ENCODE data around the gene C16orf96.
"Not testable (repeated sequence)": the region's sequence is repeated elsewhere in the genome, so short reads cannot be mapped to it uniquely, and the experiment has no call there.

Gene C16orf96

DNA sequence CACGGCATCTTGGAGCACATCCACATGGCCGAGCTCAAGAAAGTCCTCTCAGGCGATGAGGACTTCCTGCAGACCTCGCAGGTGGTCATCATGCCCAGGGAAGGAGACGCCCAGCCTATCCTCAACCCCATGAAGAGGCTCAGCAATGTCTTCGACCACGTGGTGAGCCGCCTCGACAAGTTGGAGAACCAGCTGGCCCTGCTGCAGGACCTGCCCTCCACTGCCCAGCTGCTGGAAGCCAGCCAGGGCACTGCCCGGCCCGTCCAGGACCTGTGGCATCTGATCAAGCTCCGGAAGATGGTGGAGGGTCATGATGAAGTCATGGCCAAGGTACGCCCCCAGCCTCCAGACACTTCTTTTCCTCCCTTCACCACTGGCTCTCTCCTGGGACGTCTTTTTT is 440 bp downstream of the C16orf96 start:
- in situ Hi-C loops (cut with HindIII; ENCODE audit: low sequenced_read_pairs): no loop called here

DNA sequence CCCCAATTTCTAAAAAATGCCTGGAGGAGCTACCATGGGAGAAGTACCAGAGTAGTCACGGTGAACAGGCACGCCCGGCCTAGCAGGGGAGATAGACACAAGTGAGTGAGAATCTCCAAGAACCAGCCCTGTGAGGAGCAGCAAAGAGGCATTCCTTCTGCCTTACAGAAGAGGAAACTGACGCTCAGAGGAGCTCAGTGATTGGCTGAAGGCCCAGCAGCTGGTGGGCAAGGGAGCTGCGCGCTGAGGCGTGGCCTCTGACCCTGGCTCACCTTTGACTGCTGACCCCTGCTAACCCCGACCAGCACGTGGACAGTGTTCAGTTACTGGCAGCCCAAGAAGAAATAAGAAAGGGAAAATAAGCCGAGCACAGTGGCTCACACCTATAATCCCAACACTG is 1.8 kb downstream of the C16orf96 start:
- in situ Hi-C loops (cut with HindIII; ENCODE audit: low sequenced_read_pairs): no loop called here

- in situ Hi-C loops (cut with HindIII; ENCODE audit: low sequenced_read_pairs): no loop called here
Observed at GRCh38 chr16:4561596-4561995, 5.5 kb downstream of the C16orf96 start.

- in situ Hi-C loops (cut with HindIII; ENCODE audit: low sequenced_read_pairs): no loop called here
Observed at GRCh38 chr16:4564661-4565267, 8.6 kb downstream of the C16orf96 start.

DNA sequence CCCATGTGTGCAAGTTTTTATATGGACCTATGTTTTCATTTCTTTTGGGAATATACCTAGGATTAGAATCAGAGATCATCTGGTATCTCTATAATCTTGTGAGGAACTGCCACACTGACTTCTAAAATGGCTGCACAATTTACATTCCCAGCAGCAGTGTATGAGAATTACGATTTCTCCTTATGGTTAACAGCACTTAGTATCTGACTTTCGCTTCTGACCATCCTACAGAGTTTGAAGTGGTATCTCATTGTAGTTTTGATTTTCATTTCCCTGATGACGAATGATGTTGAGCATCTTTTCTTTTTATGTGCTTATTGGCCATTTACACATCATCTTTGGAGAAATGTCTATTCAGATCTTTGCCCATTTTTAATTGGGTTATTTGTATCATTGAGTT is 10.0 kb downstream of the C16orf96 start:
- in situ Hi-C loops (cut with HindIII; ENCODE audit: low sequenced_read_pairs): no loop called here

GRCh38 chr16:4570086-4570485 is 13.9 kb downstream of the C16orf96 start:
- in situ Hi-C loops (cut with HindIII; ENCODE audit: low sequenced_read_pairs): no loop called here

GRCh38 chr16:4570688-4571321 is 14.7 kb downstream of the C16orf96 start:
- in situ Hi-C loops (cut with HindIII; ENCODE audit: low sequenced_read_pairs): no loop called here

DNA sequence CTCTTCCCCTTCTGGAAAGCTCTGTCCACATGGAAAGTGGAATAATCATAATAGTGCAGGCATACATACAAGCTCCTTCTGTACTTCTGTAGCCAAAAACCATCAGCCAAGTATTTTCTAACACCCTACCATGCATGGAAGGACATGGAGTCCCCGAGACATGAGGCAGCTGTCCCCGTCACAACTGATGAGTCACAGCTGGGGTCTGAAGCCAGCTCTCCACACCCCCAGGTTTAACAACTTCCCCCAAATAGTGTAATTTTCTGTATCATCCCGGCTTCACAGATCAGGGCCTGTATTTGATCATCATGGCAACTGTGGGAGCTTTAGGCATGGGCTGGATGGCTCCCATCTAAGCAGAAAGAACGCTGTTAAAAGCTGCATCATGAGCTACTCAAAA is 16.6 kb downstream of the C16orf96 start:
- in situ Hi-C loops (cut with HindIII; ENCODE audit: low sequenced_read_pairs): no loop called here

GRCh38 chr16:4573926-4574325 is 17.8 kb downstream of the C16orf96 start:
- in situ Hi-C loops (cut with HindIII; ENCODE audit: low sequenced_read_pairs): not testable (repeated sequence)

DNA sequence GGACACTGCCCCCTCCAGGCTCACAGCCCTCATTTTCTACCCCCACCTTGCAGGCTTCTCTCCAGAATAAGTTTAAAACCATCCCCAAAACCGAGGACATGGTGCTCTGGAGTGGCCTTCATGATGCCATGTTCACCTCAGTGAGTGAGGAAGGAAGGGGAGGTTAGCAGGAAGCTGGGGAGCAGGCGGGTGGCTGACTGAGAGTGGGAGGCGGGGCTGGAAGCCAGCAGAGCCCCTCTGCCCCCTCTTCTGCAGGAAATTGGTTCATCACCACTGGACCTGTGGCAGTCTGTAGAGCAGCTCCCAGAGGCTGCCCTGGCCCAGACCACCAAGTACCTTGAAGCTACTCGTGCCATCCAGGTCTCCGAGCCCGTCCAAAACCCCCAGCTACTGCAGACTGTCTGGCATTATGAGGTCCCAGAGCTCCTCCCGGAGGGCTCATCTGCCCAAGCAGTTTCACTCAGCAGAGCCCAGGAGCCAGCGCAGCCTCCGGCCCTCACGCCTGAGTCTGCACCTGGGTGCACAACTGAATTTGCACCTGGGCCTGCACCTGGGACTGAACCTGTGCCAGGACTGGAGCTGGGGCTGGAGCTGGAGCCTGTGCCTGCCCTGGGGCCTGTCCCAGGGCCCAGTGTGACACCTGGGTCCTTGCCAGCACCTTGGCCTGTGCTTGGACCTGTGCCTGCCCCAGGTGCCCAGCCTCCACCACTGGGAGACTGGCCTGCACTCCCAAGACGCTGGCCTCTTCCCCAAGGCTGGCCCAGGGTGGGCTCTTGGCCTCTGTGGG is 19.0 kb downstream of the C16orf96 start:
- in situ Hi-C loops (cut with HindIII; ENCODE audit: low sequenced_read_pairs): no loop called here

DNA sequence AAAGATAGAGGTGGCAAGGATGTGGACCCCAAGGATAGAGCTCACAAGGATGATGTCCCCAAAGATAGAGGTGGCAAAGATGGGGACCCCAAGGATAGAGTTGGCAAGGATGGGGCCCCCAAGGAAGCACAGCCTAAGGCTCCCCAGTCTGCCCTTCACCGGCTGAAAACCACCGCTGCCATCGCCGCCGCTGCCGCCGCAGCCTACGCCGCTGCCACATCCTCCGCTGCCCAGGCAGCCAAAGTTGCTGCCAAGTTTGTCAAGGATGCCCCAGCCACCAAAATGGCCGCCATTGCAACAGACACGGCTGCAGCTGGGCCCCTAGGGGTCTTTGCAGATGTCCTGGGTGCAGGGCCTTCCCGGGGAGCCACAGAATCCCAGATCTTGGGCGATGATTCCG is 19.9 kb downstream of the C16orf96 start:
- in situ Hi-C loops (cut with HindIII; ENCODE audit: low sequenced_read_pairs): no loop called here

DNA sequence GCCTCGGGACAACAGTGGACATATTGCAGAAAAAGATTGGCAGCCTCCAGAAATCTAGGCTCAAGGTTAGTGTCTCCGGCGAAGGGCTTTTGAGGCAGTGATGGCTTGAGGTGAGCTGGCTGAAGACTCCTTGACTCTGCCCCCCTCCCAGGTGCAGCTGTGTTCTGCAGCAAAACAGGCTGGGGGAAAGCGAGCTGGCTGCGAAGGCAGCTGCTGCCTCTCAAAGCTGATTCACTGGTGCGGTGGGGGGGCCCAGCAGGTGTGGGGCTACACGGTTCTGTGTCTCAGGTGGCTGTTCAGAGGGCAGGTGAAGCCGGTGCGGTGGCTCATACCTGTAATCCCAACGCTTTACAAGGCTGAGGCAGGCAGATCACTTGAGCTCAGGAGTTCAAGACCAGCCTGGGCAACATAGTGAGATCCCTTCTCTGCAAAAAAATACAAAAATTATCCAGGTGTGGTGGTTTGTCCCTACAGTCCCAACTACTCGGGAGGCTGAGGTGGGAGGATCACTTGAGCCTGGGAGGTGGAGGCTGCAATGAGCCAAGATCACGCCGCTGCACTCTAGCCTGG is 22.9 kb downstream of the C16orf96 start:
- in situ Hi-C loops (cut with HindIII; ENCODE audit: low sequenced_read_pairs): no loop called here

DNA sequence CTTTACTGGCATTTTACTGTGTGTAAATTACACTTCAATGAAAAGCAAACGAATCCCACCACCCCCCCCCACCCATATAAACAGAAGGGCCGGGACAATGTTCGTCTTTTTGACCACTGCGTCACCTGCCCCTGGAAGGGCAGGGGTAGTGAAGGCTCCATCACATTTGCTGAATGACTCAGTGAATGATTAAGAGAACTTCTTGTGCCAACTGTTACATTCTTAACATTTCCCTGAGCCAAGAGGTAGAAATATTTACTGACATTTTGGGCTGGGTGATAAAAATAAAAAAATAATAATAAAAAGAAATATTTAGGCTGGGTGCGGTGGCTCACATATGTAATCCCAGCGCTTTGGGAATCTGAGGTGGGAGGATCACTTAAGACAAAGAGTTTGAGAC is 24.1 kb downstream of the C16orf96 start:
- in situ Hi-C loops (cut with HindIII; ENCODE audit: low sequenced_read_pairs): no loop called here

- in situ Hi-C loops (cut with HindIII; ENCODE audit: low sequenced_read_pairs): no loop called here
Observed at GRCh38 chr16:4583906-4584305, 27.8 kb downstream of the C16orf96 start.

- in situ Hi-C loops (cut with HindIII; ENCODE audit: low sequenced_read_pairs): no loop called here
Observed at GRCh38 chr16:4586291-4586690, 30.2 kb downstream of the C16orf96 start.

GRCh38 chr16:4588386-4588785 is 32.2 kb downstream of the C16orf96 start:
- in situ Hi-C loops (cut with HindIII; ENCODE audit: low sequenced_read_pairs): no loop called here

DNA sequence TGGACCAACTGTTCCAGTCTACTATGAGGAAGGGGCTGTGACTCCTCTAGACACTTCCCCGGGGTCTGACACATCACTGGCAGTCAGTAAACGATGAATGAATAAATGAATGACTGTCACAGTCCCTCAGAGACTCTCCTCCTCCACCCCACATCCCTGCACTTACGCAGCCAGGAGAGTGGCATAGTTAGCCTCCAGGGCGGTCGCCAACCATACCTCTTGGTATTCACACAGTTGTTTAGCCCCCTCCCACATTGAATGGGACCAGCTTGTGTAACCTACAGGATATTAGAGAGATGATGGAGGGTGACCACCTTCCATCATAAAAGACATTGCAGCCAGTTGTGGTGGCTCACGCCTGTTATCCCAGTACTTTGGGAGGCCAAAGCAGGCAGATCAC is 32.8 kb downstream of the C16orf96 start:
- in situ Hi-C loops (cut with HindIII; ENCODE audit: low sequenced_read_pairs): no loop called here

- in situ Hi-C loops (cut with HindIII; ENCODE audit: low sequenced_read_pairs): no loop called here
Observed at GRCh38 chr16:4591191-4591590, 35.1 kb downstream of the C16orf96 start.

DNA sequence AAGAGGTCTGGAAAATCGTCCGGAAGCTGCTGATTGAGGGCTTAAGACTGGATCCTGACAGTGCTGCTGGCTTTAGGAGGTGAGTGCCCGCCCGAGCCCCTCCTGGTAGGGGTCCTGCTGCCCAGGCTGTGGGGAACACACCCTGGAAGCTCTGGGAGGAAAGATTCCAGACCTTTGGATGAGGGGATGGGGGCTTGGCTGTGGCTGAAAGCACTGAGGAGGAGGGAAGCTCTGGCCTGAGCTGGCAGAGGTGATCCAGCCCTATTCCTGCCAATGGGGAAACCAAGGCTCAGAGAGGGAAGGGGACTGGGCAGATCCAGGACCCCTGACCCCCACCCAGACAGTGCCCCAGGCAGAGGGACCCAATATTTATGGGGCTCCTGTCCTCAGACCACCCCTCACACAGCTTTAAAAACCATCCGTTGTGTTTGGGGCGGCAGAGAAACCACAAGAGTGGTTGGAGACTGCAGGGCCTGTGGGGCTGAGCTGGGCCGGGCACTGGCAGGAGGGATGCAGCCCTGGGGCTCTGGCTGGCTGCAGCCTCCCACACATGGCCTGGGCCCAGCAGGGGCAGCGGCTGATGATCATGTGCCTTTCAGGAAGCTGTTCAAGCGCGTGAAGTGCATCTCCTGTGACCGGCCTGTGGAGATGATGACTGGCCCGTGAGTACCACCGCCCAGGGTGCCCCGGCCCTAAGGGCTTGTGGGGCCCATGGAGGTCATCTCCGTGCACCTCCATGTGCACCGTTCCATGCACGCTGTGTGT is 35.7 kb downstream of the C16orf96 start:
- in situ Hi-C loops (cut with HindIII; ENCODE audit: low sequenced_read_pairs): no loop called here

DNA sequence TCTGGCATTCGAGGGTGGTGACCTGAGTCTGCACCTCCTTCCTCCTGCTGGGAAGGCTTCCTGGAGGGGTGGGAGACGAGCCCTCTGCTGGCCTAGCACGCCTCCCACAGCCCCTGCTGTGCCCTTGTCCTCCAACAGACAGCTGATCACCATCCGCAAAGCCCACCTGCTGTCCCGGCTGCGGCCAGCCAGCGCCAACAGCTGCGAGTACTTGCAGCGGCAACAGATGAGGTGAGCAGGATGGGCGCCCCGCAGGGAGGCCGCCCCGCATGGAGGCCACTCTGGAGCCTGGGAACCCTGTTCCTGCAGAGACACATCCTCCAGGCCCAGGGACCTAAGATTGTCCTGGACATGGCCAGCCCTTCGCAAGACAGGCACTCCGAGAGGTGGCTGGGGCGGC is 36.9 kb downstream of the C16orf96 start:
- in situ Hi-C loops (cut with HindIII; ENCODE audit: low sequenced_read_pairs): no loop called here

Data from DLD1 (cell line).